GM12892 (cell line): ENCODE measurements around the gene GALNT1.

Source experiments
- POLR2A ChIP-seq: IDR thresholded peaks from 2 replicates; pipeline ENCODE4 v1.6.1; 2011; ENCODE audit warnings: low read depth, low read length, control low read depth
- POLR2AphosphoS5 ChIP-seq: IDR thresholded peaks from 2 replicates; pipeline ENCODE4 v1.6.1; 2011; ENCODE audit warnings: low read depth, low read length, control low read depth
- TAF1 ChIP-seq: IDR thresholded peaks from 2 replicates; pipeline ENCODE4 v1.6.1; 2011; ENCODE audit warnings: low read depth, mild to moderate bottlenecking, control low read depth, low read length, borderline replicate concordance

DNA sequence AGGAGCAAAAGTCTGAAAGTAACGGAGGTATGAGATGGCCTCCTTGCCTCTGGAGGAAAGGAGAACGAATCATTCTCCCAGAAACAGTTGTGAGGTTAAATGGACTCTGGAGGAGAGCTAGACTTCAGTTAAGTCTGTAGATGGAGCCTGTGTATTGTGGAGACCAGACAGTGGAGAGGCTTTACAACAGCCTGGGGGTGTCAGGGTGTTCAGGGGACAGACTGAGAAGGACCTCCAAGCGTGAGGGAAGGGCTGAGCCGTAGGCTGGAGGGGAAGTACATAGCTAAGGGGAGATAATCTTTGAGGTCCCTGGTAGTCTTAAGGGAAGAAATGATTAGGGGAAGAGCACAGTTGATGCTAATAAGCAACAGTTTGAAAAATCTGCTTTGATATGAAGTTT, 76.6 kb downstream of the GALNT1 start:
- TF ChIP-seq POLR2AphosphoS5 (no peak), POLR2A (no peak), TAF1 (no peak)
